HFFc6 (cell line): ENCODE measurements around the gene C20orf202. TPM values are rescaled to one million over a fixed set of nuclear protein-coding genes. Genes with fewer than 3 reads are reported as not detected.

Source experiments
- DNase-seq: peaks from one replicate; pipeline ENCODE4 v3.0.0-alpha.2; 2018
- H3K27ac Mint-ChIP-seq: 2 replicates; pipeline ENCODE4 v1.8.0; 2020; ENCODE audit warnings: mild to moderate bottlenecking, mixed read lengths
- H3K27me3 Mint-ChIP-seq: 2 replicates; pipeline ENCODE4 v1.8.0; 2021; ENCODE audit warnings: mild to moderate bottlenecking, moderate library complexity, mixed read lengths; ENCODE audit not compliant: insufficient read depth
- H3K36me3 Mint-ChIP-seq: 2 replicates; pipeline ENCODE4 v1.8.0; 2021; ENCODE audit warnings: low read depth, mixed read lengths
- H3K4me1 Mint-ChIP-seq: 2 replicates; pipeline ENCODE4 v1.8.0; 2020; ENCODE audit warnings: low read depth, mixed read lengths
- H3K4me3 Mint-ChIP-seq: 2 replicates; pipeline ENCODE4 v1.8.0; 2020; ENCODE audit warnings: mild to moderate bottlenecking, moderate library complexity, mixed read lengths
- H3K9me3 Mint-ChIP-seq: 2 replicates; pipeline ENCODE4 v1.8.0; 2020; ENCODE audit warnings: mild to moderate bottlenecking, mixed read lengths
- CTCF ChIP-seq: fragments of 200-600 bp; sonication (generic); IDR thresholded peaks from 2 replicates; pipeline ENCODE4 v1.5.0; 2021; ENCODE audit warnings: antibody characterized with exemption, mild to moderate bottlenecking
- total RNA-seq, 6 experiments: library from RNA; stranded (reverse); fragmentation: NEBNext Ultra II Directional; extraction: Animal tissue kit (Norgen Biotek cat#: 25700); gene quantifications; 2 replicates in 1 of 6; 3 replicates in 5 of 6; pipeline ENCODE4 v1.2.3, GENCODE V29; 2021

C20orf202 gene
- total RNA-seq, 6 experiments from 2014 or later = not detected

- Mint-ChIP-seq H3K27ac (no peak overlapping the region), H3K27me3 (peaks cover 39% of the 10 kb centered on the region), H3K36me3 (no peaks in the 10 kb centered on the region), H3K4me1 (no peaks in the 10 kb centered on the region), H3K9me3 (no peaks in the 10 kb centered on the region), H3K4me3 (no peak overlapping the region)
- DNase-seq = no peak
- TF ChIP-seq CTCF = no peak
These were observed 15.6 kb upstream of the C20orf202 start for GRCh38 chr20:1187605-1188171.

DNA sequence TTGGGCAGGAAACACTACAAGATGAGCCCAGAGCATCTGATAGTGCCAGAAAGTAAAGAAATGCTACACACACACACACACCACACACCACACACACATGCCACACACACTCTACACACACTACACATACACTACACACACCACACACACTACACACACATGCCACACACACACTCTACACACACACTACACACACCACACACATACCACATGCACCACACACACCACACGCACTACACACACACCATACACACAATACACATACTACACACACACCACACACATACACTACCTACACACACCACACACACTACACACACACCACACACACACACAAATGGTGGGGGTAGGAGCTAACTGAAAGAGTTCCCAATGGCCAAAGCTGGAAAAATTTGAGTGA, 14.9 kb upstream of the C20orf202 start:
- DNase-seq = no peak
- no peak overlapping the region for H3K27ac Mint-ChIP-seq

DNA sequence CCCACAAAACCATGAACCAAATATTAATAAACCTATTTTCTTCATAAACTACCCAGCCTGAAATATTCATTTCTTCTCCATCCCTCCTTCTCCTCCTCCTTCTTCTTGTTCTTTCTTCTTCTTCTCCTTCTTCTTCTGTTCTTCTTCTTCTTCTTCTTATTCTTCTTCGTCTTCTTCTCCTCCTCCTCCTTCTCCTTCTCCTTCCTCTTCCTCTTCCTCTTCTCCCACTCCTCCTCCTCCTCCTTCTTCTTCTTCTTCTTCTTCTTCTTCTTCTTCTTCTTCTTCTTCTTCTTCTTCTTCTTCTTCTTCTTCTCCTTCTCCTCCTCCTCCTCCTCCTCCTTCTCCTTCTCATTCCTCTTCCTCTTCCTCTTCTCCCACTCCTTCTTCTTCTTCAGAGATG, 13.4 kb upstream of the C20orf202 start:
- Mint-ChIP-seq H3K27me3 (peaks cover 27% of the 10 kb centered on the region), H3K4me1 (no peaks in the 10 kb centered on the region), H3K27ac (no peak overlapping the region), H3K36me3 (no peaks in the 10 kb centered on the region), H3K9me3 (no peaks in the 10 kb centered on the region), H3K4me3 (no peak overlapping the region)
- TF ChIP-seq CTCF = no peak
- no peak for DNase-seq

More for the DNA sequence above, 14.9 kb upstream of the C20orf202 start:
- no peak overlapping the region for H3K4me3 Mint-ChIP-seq
- H3K4me1 Mint-ChIP-seq = no peaks in the 10 kb centered on the region
- TF ChIP-seq CTCF = no peak
- peaks cover 39% of the 10 kb centered on the region for H3K27me3 Mint-ChIP-seq
- H3K36me3 Mint-ChIP-seq = no peaks in the 10 kb centered on the region
- H3K9me3 Mint-ChIP-seq = no peaks in the 10 kb centered on the region

DNA sequence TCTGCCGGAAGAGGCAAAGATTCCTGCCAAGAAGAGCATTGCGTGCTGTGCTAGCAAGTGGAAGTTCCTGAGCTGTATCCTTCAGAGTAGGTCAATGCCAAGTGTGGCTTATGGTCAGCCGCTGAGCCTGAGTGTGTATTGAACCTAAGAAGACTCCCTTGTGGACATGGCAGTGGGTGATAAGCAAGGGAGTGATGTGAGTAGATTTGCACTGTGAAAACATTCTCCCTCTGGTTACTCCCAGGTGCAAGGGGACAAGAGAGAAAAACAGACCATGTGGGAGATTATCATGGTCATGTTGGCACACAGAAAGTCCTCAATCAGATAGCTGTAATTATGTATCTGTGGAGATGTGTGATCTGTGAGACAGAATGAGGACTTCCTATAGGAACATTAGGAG, 12.4 kb upstream of the C20orf202 start:
- no peak overlapping the region for H3K4me3 Mint-ChIP-seq
- H3K27ac Mint-ChIP-seq = no peak overlapping the region
- H3K27me3 Mint-ChIP-seq = peaks cover 30% of the 10 kb centered on the region
- no peaks in the 10 kb centered on the region for H3K4me1 Mint-ChIP-seq
- TF ChIP-seq CTCF = no peak
- no peak for DNase-seq
- H3K9me3 Mint-ChIP-seq = no peaks in the 10 kb centered on the region
- no peaks in the 10 kb centered on the region for H3K36me3 Mint-ChIP-seq

DNA sequence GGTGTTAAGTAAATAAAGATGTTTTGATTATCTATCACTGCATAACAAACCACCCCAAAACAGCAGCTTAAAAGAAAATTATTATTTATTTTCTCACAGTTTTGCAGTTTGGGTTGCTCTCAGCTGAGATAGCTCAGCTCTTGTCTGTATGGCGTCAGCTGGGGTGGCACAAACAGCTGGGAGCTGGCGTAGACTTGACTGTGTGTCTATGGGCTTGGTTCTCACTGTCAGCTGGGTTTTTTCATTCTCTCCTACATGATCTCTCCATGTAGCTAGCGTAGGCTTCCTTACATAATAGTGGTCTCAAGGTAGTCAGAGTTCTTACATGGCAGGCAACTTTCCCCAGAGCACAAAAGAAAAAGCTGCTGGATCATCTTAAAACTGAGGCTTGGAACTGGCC, 12.0 kb upstream of the C20orf202 start:
- no peak overlapping the region for H3K27ac Mint-ChIP-seq
- no peak for TF ChIP-seq CTCF
- no peaks in the 10 kb centered on the region for H3K9me3 Mint-ChIP-seq
- no peaks in the 10 kb centered on the region for H3K4me1 Mint-ChIP-seq
- no peak for DNase-seq
- H3K36me3 Mint-ChIP-seq = no peaks in the 10 kb centered on the region
- peaks cover 28% of the 10 kb centered on the region for H3K27me3 Mint-ChIP-seq
- no peak overlapping the region for H3K4me3 Mint-ChIP-seq

DNA sequence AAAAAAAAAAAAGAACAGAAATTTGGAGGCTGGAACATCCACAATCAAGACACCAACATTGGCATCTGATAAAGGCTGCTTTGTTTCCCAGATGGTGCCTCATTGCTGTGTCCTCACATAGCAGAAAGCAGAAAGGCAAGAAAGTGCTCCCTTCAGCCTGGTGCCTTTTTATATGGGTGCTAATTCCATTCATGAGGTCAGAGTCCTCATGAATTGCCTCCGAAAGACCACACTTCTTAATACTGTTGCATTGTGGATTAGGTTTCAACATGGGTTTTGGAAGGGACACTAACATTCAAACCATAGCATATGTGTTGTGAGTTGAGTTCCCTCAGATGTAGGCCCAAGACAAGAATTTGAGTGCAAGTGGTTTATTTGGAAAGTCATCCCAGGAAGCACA, 8.0 kb upstream of the C20orf202 start:
- Mint-ChIP-seq H3K4me3 (no peak overlapping the region), H3K4me1 (peaks cover 6% of the 10 kb centered on the region; the same call in 1 of the 2 replicates), H3K27ac (no peak overlapping the region), H3K9me3 (no peaks in the 10 kb centered on the region), H3K27me3 (peaks cover 26% of the 10 kb centered on the region), H3K36me3 (no peaks in the 10 kb centered on the region)
- no peak for DNase-seq
- TF ChIP-seq CTCF = no peak
